CD4-positive, alpha-beta T cell (primary cell): Measurements from ENCODE around the gene GPATCH3. TPM values are rescaled to one million over a fixed set of nuclear protein-coding genes. Genes with fewer than 3 reads are reported as not detected.

ENCODE experiments used
- ATAC-seq: fragments of 200-7000 bp; cut with Tn5 transposase; one replicate; pipeline ENCODE4 v1.10.0; 2022; ENCODE audit warnings: mild to moderate bottlenecking; ENCODE audit not compliant: poor library complexity
- CTCF ChIA-PET: fragments of 350-600 bp; sonication (Branson Sonifier 250); formaldehyde crosslinking; loops from one replicate; lab custom pipeline; 2021; ENCODE audit warnings: antibody characterized with exemption, inconsistent platforms; lab: Charles Lee
- POLR2A ChIA-PET: fragments of 350-600 bp; sonication (Branson Sonifier 250); formaldehyde crosslinking; loops from one replicate; lab custom pipeline; 2021; ENCODE audit warnings: antibody characterized with exemption, inconsistent platforms; lab: Charles Lee
- DNase-seq, 14 experiments: peaks; one replicate each; pipeline ENCODE4 v3.0.0-alpha.2; 2013 to 2020; ENCODE audit warnings: mixed read lengths in 2 of 14
- H3K27ac ChIP-seq, 2 donors: one replicate each; pipeline versions ENCODE4 v1.5.1 to v1.7.0; 2013; ENCODE audit warnings: low read length in 2 of 2, low read depth in 1 of 2, mild to moderate bottlenecking in 1 of 2
- H3K27me3 ChIP-seq, 2 experiments: 1 replicate in 1 of 2; 2 replicates in 1 of 2; pipeline versions ENCODE4 v1.6.1 to v1.7.0; 2013; ENCODE audit warnings: low read length in 2 of 2, control low read depth in 1 of 2, mild to moderate bottlenecking in 1 of 2, moderate library complexity in 1 of 2; ENCODE audit not compliant: insufficient read depth in 2 of 2, control insufficient read depth in 1 of 2
- H3K36me3 ChIP-seq: one replicate; pipeline ENCODE4 v1.6.1; 2013; ENCODE audit warnings: low read length, control low read depth; ENCODE audit not compliant: insufficient read depth
- H3K4me1 ChIP-seq: one replicate; pipeline ENCODE4 v1.6.1; 2013; ENCODE audit warnings: low read length, control low read depth; ENCODE audit not compliant: insufficient read depth
- H3K4me3 ChIP-seq: one replicate; pipeline ENCODE4 v1.5.1; 2013; ENCODE audit warnings: mild to moderate bottlenecking, low read length, moderate library complexity
- H3K9me3 ChIP-seq, 2 experiments: 1 replicate in 1 of 2; 2 replicates in 1 of 2; pipeline versions ENCODE4 v1.6.1 to v1.7.0; 2013; ENCODE audit warnings: low read length in 2 of 2, mild to moderate bottlenecking in 2 of 2, control low read depth in 1 of 2, moderate library complexity in 1 of 2; ENCODE audit not compliant: control insufficient read depth in 1 of 2, insufficient read depth in 1 of 2
- H3K27ac Mint-ChIP-seq: one replicate; pipeline ENCODE4 v1.8.0; 2020; ENCODE audit warnings: mixed read lengths
- H3K27me3 Mint-ChIP-seq: one replicate; pipeline ENCODE4 v1.8.0; 2021; ENCODE audit warnings: mixed read lengths
- H3K36me3 Mint-ChIP-seq: one replicate; pipeline ENCODE4 v1.8.0; 2021; ENCODE audit warnings: low read depth, mixed read lengths
- H3K4me1 Mint-ChIP-seq: one replicate; pipeline ENCODE4 v1.8.0; 2021; ENCODE audit warnings: low read depth, mixed read lengths
- H3K4me3 Mint-ChIP-seq: one replicate; pipeline ENCODE4 v1.8.0; 2020; ENCODE audit warnings: mild to moderate bottlenecking, mixed read lengths
- H3K9me3 Mint-ChIP-seq: one replicate; pipeline ENCODE4 v1.8.0; 2020; ENCODE audit warnings: mixed read lengths
- intact Hi-C, 2 experiments: fragments of 100-400 bp; cut with DNase I in 1 of 2; cut with micrococcal nuclease in 1 of 2; formaldehyde crosslinking; loops; one replicate each; pipeline versions ENCODE4 v1.15.1 to v1.9.0; 2023 to 2025; cut with DNase I, micrococcal nuclease
- total RNA-seq, 174 experiments: library from RNA in 2 of 174; stranded (reverse) in 2 of 174; gene quantifications; one replicate each; pipeline ENCODE4 v1.2.3 and lab custom pipeline; 2021 to 2026
- TF ChIP-seq, protein P1 (sequence below): fragments of 200-600 bp; IDR thresholded peaks from one replicate; pipeline ENCODE4 v1.8.0; 2022; ENCODE audit warnings: antibody characterized with exemption, mild to moderate bottlenecking

Gene GPATCH3
- total RNA-seq, 2 experiments from 2014 or later = 30.2 to 32.4 TPM

DNA sequence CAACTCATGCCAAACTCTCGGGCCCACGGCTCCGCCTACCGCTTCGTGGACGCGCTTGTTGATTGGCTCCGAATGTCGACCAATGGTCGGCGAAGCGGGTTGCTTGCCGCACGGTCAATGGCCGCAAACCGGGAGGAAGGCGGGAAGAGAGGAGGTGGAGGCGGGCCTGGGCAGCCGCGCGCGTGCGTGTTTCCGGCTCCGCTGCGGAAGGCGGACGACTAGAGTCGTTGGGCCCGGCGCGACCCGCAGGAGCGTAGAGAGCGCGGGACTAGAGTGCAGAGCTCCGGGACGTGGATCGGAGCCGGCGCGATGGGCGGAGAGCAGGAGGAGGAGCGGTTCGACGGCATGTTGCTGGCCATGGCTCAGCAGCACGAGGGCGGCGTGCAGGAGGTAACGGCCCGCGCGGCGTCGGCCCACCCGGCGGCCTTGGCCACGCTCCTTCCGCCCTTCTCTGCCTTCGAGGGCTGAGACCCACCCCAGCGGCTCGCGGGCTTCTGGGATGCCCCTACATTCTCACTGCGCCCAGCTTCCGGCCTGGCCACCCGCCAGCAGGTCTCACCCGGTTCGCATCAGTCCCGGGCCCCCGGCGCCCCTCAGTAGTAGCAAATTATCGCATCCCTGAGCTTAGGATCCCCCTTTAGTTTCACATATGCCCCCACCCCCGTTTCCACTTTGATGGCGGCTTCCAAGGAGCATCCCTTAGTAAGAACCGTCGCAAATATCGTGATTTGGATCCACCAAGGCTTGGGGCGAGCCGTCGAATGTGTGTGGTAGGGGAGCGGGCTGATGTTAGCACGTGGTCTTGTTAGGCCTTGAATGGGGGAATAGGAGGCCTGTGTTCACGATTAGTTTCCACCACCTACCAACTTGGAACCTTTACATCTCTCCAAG lies 21.5 kb upstream of the GPATCH3 start, which contains the start of gene NUDC:
TSS of gene NUDC (plus strand) at position 204 of the 891 bp plus-strand sequence. CDS start at position 310, 106 bp downstream.
- POLR2A ChIA-PET = interaction anchor here (1.0 to 2.6 kb wide), 4 partner anchors 10 to 134 kb away, joined by 3 to 33 read pairs (median 8); partner anchors contain the start of genes GPATCH3, GPN2 and PIGV
- TF ChIP-seq, protein P1, sequence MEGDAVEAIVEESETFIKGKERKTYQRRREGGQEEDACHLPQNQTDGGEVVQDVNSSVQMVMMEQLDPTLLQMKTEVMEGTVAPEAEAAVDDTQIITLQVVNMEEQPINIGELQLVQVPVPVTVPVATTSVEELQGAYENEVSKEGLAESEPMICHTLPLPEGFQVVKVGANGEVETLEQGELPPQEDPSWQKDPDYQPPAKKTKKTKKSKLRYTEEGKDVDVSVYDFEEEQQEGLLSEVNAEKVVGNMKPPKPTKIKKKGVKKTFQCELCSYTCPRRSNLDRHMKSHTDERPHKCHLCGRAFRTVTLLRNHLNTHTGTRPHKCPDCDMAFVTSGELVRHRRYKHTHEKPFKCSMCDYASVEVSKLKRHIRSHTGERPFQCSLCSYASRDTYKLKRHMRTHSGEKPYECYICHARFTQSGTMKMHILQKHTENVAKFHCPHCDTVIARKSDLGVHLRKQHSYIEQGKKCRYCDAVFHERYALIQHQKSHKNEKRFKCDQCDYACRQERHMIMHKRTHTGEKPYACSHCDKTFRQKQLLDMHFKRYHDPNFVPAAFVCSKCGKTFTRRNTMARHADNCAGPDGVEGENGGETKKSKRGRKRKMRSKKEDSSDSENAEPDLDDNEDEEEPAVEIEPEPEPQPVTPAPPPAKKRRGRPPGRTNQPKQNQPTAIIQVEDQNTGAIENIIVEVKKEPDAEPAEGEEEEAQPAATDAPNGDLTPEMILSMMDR = no peak
- peaks cover 40% of the 10 kb centered on the region for H3K36me3 Mint-ChIP-seq
- H3K9me3 Mint-ChIP-seq = no peaks in the 10 kb centered on the region
- Histone ChIP-seq H3K27me3 (no peaks in the 10 kb centered on the region), H3K4me1 (peaks cover 28% of the 10 kb centered on the region), H3K36me3 (peaks cover 26% of the 10 kb centered on the region), H3K4me3 (peak within 1 kb of the TSS; percentile 74), H3K9me3 (no peaks in the 10 kb centered on the region), H3K27ac (peak within 1 kb of the TSS; percentile 83 to 85)
- no peaks in the 10 kb centered on the region for H3K27me3 Mint-ChIP-seq
- ATAC-seq (peak; percentile 94), DNase-seq (peak; percentile 91 to 98 (median 93))
- intact Hi-C loops = loop anchor here in 1 of 2 experiments (1.0 to 5.0 kb wide), 4 partner anchors 21 to 311 kb away; partner anchors contain the start of genes GPATCH3, GPN2 and WDTC1
- CTCF ChIA-PET = no interaction called here
- peaks cover 37% of the 10 kb centered on the region for H3K4me1 Mint-ChIP-seq
- H3K4me3 Mint-ChIP-seq = peak within 1 kb of the TSS; percentile 91
- peak within 1 kb of the TSS; percentile 90 for H3K27ac Mint-ChIP-seq

DNA sequence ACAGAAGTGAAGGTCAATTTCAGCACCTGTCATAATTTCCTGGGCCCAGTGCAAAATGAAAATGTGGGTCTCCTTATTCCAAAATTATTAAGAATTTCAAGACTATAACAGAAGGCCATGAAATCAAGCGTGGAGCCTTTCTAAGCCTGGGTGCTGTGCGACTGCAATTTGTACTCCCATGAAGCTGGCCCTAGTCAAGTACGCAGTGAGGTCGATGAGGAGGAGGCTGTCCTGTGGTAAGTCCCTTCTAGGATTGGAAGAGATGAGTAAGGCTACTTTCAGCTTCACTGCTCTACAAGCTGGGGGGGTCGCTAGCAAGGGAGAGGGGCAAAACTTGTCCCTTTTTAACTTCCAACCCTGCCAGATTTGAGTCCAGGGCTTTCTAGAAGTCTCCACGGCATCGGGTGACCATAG lies 20.9 kb upstream of the GPATCH3 start:
- intact Hi-C loops = loop anchor here in 1 of 2 experiments (1.0 to 5.0 kb wide), 3 partner anchors 31 to 311 kb away; partner anchors contain the start of genes GPN2 and WDTC1
- H3K4me3 Mint-ChIP-seq = peak overlapping the region; percentile 91
- no peaks in the 10 kb centered on the region for H3K9me3 ChIP-seq
- no peaks in the 10 kb centered on the region for H3K27me3 Mint-ChIP-seq
- ChIA-PET CTCF (interaction anchor here (1.0 kb wide), 1 partner anchor 56 kb away, joined by 3 read pairs; no protein-coding TSS in a partner anchor), POLR2A (interaction anchor here (1.7 to 2.6 kb wide), 3 partner anchors 20 to 134 kb away, joined by 5 to 33 read pairs (median 12); partner anchors contain the start of genes GPATCH3, GPN2 and PIGV)
- H3K27me3 ChIP-seq = no peaks in the 10 kb centered on the region
- TF ChIP-seq, protein P1 = no peak
- H3K27ac Mint-ChIP-seq = peak overlapping the region; percentile 90
- H3K4me3 ChIP-seq = peak overlapping the region; percentile 74
- H3K36me3 ChIP-seq = peaks cover 21% of the 10 kb centered on the region
- H3K4me1 ChIP-seq = peaks cover 28% of the 10 kb centered on the region
- peak overlapping the region; percentile 83 to 85 for H3K27ac ChIP-seq
- DNase-seq (no peak), ATAC-seq (peak; percentile 47)
- H3K36me3 Mint-ChIP-seq = peaks cover 34% of the 10 kb centered on the region
- peaks cover 35% of the 10 kb centered on the region for H3K4me1 Mint-ChIP-seq
- H3K9me3 Mint-ChIP-seq = no peaks in the 10 kb centered on the region

DNA sequence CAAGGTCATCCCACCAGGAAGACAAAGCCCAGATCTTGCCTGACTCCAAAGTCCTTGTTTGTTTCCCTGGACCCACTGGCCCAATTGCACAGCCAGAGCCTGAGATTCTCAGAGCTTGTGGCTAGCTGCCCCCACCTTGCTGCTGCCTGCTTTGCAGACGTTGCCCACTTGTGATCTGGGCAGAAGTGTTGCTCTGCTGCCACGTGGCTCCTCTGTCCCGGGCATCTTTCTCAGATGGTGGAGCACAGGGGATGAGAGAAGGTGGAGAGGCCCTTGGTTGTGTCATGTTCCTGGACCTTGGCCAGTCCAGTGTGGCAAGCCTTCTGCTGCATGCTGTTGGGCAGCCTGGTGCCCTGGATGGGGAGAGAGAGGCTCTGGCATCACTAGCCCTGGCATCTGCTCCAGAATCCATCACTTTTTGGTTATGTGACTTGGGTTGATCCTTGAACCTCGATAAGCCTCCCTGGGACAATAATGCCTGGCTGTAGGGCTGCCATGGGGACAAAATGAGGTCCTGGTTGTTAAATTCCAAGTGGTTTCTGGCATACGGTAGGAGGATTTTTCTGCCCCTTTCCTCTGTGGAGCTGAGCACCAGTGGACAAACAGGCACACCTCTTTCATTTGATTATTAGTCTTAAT lies 15.1 kb upstream of the GPATCH3 start:
- H3K9me3 ChIP-seq = no peaks in the 10 kb centered on the region
- H3K27me3 Mint-ChIP-seq = no peaks in the 10 kb centered on the region
- ATAC-seq = no peak
- no peak for DNase-seq
- ChIA-PET CTCF (no interaction called here), POLR2A (no interaction called here)
- no peaks in the 10 kb centered on the region for H3K36me3 ChIP-seq
- H3K27ac ChIP-seq = no peak overlapping the region
- TF ChIP-seq, protein P1 = no peak
- peaks cover 4% of the 10 kb centered on the region for H3K4me1 Mint-ChIP-seq
- intact Hi-C loops = no loop called here
- no peaks in the 10 kb centered on the region for H3K27me3 ChIP-seq
- H3K4me3 ChIP-seq = no peak overlapping the region
- H3K9me3 Mint-ChIP-seq = no peaks in the 10 kb centered on the region
- no peak overlapping the region for H3K4me3 Mint-ChIP-seq
- no peak overlapping the region for H3K27ac Mint-ChIP-seq
- H3K4me1 ChIP-seq = no peaks in the 10 kb centered on the region
- H3K36me3 Mint-ChIP-seq = no peaks in the 10 kb centered on the region
